HG02973 (cell line): Measurements from ENCODE around the gene PLP1.
A peak's percentile ranks its signal among the peaks of the same experiment; 100 is the strongest.
"Not testable (repeated sequence)": the region's sequence is repeated elsewhere in the genome, so short reads cannot be mapped to it uniquely, and the experiment has no call there.

Source experiments
- ATAC-seq: cut with Tn5 transposase; IDR thresholded peaks from one replicate; pipeline ENCODE4 v1.9.1; 2021; ENCODE audit warnings: moderate library complexity; ENCODE audit not compliant: unreplicated experiment

PLP1 gene

GRCh38 chrX:103780336-103781061 is 3.9 kb downstream of the PLP1 start:
- ATAC-seq, result no peak

GRCh38 chrX:103781062-103781402 is 4.4 kb downstream of the PLP1 start:
- no peak for ATAC-seq

GRCh38 chrX:103781706-103782105 is 5.1 kb downstream of the PLP1 start:
- ATAC-seq, result no peak

- no peak for ATAC-seq
These were observed 6.0 kb downstream of the PLP1 start for GRCh38 chrX:103782640-103783039.

- ATAC-seq, result no peak
These were observed 6.6 kb downstream of the PLP1 start for GRCh38 chrX:103783196-103783595.

- ATAC-seq, result no peak
These were observed 7.3 kb downstream of the PLP1 start for GRCh38 chrX:103783971-103784370.

GRCh38 chrX:103789004-103789403 is 12.4 kb downstream of the PLP1 start:
- ATAC-seq, result peak; percentile 85

GRCh38 chrX:103791228-103791627 is 14.6 kb downstream of the PLP1 start:
- ATAC-seq, result no peak

- no peak for ATAC-seq
These were observed 15.3 kb downstream of the PLP1 start for GRCh38 chrX:103791826-103792485.

- no peak for ATAC-seq
These were observed 16.4 kb downstream of the PLP1 start for GRCh38 chrX:103792916-103793544.

- no peak for ATAC-seq
These were observed 16.9 kb downstream of the PLP1 start for GRCh38 chrX:103793545-103793940.

GRCh38 chrX:103794119-103794518 is 17.5 kb downstream of the PLP1 start:
- ATAC-seq, result no peak

GRCh38 chrX:103797691-103798090 is 21.1 kb downstream of the PLP1 start:
- no peak for ATAC-seq

GRCh38 chrX:103800318-103800717 is 23.7 kb downstream of the PLP1 start:
- ATAC-seq, result no peak

GRCh38 chrX:103805860-103806259 is 29.2 kb downstream of the PLP1 start:
- ATAC-seq, result no peak

GRCh38 chrX:103806862-103807474 is 30.3 kb downstream of the PLP1 start:
- no peak for ATAC-seq

GRCh38 chrX:103811858-103812257 is 35.2 kb downstream of the PLP1 start:
- ATAC-seq, result no peak

- not testable (repeated sequence) for ATAC-seq
These were observed 40.5 kb downstream of the PLP1 start for GRCh38 chrX:103817101-103817500.

GRCh38 chrX:103817502-103817901 is 40.9 kb downstream of the PLP1 start:
- no peak for ATAC-seq

GRCh38 chrX:103818842-103819619 is 42.4 kb downstream of the PLP1 start:
- no peak for ATAC-seq

GRCh38 chrX:103820802-103821201 is 44.2 kb downstream of the PLP1 start:
- not testable (repeated sequence) for ATAC-seq
